HL-60/S4 treated with phorbol 12-myristate 13-acetate at 8.2 ng/mL for 4 days and 3 days (cell line): ENCODE data around the gene OPN1SW.

Experiments used
- in situ Hi-C: fragments of 300-500 bp; cut with MboI; formaldehyde crosslinking; loops from 2 replicates; pipeline ENCODE4 v1.15.0; 2022; ENCODE audit warnings: low sequenced_read_pairs

The OPN1SW gene

GRCh38 chr7:128763541-128763940 lies 12.1 kb downstream of the OPN1SW start:
- in situ Hi-C loops, result no loop called here

GRCh38 chr7:128759242-128759641 lies 16.4 kb downstream of the OPN1SW start:
- in situ Hi-C loops, result no loop called here

- in situ Hi-C loops, result no loop called here
Measured at GRCh38 chr7:128758553-128758952, 17.0 kb downstream of the OPN1SW start.

- in situ Hi-C loops, result no loop called here
Measured at GRCh38 chr7:128757203-128757602, 18.4 kb downstream of the OPN1SW start.

GRCh38 chr7:128755819-128756476 lies 19.6 kb downstream of the OPN1SW start:
- in situ Hi-C loops, result no loop called here

- in situ Hi-C loops, result no loop called here
Measured at GRCh38 chr7:128755075-128755818, 20.3 kb downstream of the OPN1SW start.

- in situ Hi-C loops, result no loop called here
Measured at GRCh38 chr7:128752251-128752650, 23.3 kb downstream of the OPN1SW start.

- in situ Hi-C loops, result no loop called here
Measured at GRCh38 chr7:128747327-128748079, 28.1 kb downstream of the OPN1SW start.

- in situ Hi-C loops, result no loop called here
Measured at GRCh38 chr7:128745706-128746105, 29.9 kb downstream of the OPN1SW start.

- in situ Hi-C loops, result no loop called here
Measured at GRCh38 chr7:128744366-128744905, 31.2 kb downstream of the OPN1SW start.

- in situ Hi-C loops, result no loop called here
Measured at GRCh38 chr7:128743112-128743772, 32.4 kb downstream of the OPN1SW start.

GRCh38 chr7:128742206-128742605 lies 33.4 kb downstream of the OPN1SW start:
- in situ Hi-C loops, result no loop called here

- in situ Hi-C loops, result no loop called here
Measured at GRCh38 chr7:128741491-128741890, 34.1 kb downstream of the OPN1SW start.

- in situ Hi-C loops, result no loop called here
Measured at GRCh38 chr7:128740996-128741395, 34.6 kb downstream of the OPN1SW start.

- in situ Hi-C loops, result no loop called here
Measured at GRCh38 chr7:128739990-128740682, 35.5 kb downstream of the OPN1SW start.

GRCh38 chr7:128739048-128739962 lies 36.3 kb downstream of the OPN1SW start, which contains the start of gene CALU:
Gene CALU (plus strand): TSS chr7:128739359. CDS start chr7:128748584, 9,225 bp downstream.
- in situ Hi-C loops, result no loop called here

- in situ Hi-C loops, result no loop called here
Measured at GRCh38 chr7:128738570-128739047, 37.0 kb downstream of the OPN1SW start.

GRCh38 chr7:128737867-128738385 lies 37.7 kb downstream of the OPN1SW start:
- in situ Hi-C loops, result no loop called here

GRCh38 chr7:128737441-128737840 lies 38.2 kb downstream of the OPN1SW start:
- in situ Hi-C loops, result no loop called here
